T47D (cell line): ENCODE measurements around the gene CAMSAP3.

ENCODE experiments used
- DNase-seq, 2 experiments: peaks; one replicate each; pipeline versions ENCODE4 v3.0.0 to v3.0.0-alpha.2; 2011 to 2012; ENCODE audit warnings: low read depth in 1 of 2, low spot score in 1 of 2
- JUND ChIP-seq: IDR thresholded peaks from 2 replicates; pipeline ENCODE4 v1.6.1; 2012; ENCODE audit warnings: low read depth
- in situ Hi-C: cut with HindIII; loops from 2 replicates; pipeline ENCODE4 v1.10.0; 2016; ENCODE audit warnings: low sequenced_read_pairs, low pct_unique_long_range_greater_than_20kb

Gene CAMSAP3

DNA sequence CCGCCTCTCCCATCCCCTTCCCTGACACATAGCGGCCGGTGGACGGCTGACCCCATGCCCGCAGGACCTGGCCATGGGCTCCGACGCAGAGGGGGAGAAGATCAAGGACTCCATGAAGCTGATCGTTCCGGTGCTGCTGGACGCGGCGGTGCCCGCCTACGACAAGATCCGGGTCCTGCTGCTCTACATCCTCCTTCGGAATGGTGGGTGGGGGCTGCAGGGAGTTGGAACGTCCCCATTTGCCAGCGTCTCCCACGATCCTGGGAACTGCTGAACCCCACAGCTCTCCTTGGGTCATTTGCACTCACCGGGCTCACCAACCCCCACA, 48.9 kb downstream of the CAMSAP3 start:
- TF ChIP-seq JUND: no peak
- DNase-seq: no peak
- in situ Hi-C loops: no loop called here

DNA sequence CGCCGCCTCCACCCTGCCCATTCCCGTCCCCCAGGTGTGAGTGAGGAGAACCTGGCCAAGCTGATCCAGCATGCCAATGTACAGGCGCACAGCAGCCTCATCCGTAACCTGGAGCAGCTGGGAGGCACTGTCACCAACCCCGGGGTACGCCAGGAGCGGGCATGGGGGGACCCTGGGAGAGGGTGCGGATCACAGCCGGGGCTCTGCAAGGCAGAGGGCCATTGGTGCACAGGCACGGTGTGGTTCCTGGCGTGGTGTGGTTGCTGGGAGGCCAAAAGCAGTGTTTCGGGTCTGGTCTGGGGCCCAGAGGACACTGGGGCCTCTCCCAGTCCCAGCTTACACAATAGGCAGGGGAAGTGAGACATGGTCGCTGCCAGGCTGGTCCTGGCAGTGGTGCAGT, 49.5 kb downstream of the CAMSAP3 start:
- TF ChIP-seq JUND: no peak
- in situ Hi-C loops: no loop called here
- no peak for DNase-seq

DNA sequence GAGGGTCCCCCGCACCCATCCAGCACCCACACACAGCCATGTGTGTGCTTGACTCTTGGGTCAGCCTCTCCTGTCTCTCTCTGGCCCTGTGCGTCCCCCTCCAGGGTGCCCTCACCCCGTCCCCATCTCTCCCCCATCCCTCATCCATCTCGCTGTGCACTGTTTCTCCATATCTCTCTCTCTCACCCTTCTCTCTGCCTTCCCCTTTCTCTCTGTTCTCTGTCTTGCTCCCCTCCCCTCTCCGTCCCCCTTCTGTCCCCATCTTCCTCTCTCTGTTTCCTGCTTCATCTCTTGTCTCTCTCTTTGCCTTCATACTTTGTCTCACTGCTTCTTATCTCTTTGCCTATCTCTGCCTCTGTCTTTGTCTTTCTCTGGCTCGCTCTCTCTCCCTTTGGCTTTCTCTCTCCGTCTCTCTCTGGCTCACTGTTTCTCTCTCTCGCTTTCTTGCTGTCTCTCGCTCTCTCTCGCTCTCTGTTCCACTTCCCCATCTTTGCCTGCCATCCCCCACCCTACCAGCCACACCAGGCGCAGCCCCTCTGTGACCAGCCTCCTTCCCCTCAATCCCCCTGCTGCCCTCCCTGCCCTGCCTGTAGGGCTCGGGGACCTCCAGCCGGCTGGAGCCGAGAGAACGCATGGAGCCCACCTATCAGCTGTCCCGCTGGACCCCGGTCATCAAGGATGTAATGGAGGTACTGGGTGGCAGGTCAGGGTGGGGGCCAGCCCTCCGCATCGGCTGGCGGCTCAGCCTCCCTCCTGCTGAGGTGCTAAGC, 50.2 kb downstream of the CAMSAP3 start:
- in situ Hi-C loops: no loop called here
- DNase-seq: no peak
- no peak for TF ChIP-seq JUND

DNA sequence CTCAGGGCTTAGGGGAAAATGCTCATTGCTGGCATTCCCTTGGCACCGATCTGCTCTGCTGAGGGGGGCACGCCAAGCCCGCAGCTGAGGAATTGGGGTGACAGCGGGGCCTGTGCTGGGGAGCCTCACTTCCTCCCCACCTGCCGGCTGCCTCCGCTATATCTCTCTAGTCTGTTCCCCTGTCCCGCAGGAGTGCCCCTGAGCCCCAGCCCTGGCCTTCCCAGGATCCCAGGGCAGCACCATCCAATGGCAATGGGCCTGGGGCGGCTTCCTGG, 50.7 kb downstream of the CAMSAP3 start:
- DNase-seq: no peak
- TF ChIP-seq JUND: no peak
- in situ Hi-C loops: no loop called here

- in situ Hi-C loops: no loop called here
- no peak for TF ChIP-seq JUND
- no peak for DNase-seq
These were observed 51.5 kb downstream of the CAMSAP3 start for GRCh38 chr19:7647156-7647555.

GRCh38 chr19:7648265-7649014, 52.8 kb downstream of the CAMSAP3 start:
- TF ChIP-seq JUND: no peak
- in situ Hi-C loops: no loop called here
- no peak for DNase-seq

GRCh38 chr19:7650148-7650547, 54.5 kb downstream of the CAMSAP3 start:
- DNase-seq: no peak
- in situ Hi-C loops: no loop called here
- TF ChIP-seq JUND: no peak

DNA sequence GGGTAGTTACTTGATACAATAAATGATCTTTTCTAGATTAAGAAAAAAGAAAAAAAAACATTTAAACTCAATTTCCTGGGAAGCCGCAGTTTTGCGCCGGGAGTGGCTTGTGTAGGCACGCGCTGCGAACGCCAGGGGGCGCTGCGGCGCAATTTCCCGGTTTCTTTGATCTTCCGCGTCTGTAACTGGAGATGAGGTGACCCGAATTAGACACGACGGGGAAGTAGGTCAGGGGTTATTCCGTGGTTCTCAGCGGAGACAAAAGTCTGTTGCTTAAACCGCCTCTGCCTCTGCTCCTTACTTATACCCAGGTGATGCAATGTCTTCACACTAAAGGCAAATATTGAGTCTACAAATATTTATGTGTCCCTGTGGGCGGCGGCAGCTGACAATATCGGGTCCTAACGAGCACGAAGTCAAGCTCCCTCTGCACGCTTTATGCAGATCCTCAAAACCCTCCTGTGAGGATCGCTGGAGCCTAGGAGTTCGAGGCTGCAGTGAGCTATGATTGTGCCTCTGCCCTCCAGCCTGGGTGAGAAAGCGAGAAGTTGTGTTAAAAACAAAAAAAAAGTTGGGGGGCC, 56.5 kb downstream of the CAMSAP3 start:
- TF ChIP-seq JUND: no peak
- DNase-seq: peak; percentile 44 to 93
- in situ Hi-C loops: no loop called here

DNA sequence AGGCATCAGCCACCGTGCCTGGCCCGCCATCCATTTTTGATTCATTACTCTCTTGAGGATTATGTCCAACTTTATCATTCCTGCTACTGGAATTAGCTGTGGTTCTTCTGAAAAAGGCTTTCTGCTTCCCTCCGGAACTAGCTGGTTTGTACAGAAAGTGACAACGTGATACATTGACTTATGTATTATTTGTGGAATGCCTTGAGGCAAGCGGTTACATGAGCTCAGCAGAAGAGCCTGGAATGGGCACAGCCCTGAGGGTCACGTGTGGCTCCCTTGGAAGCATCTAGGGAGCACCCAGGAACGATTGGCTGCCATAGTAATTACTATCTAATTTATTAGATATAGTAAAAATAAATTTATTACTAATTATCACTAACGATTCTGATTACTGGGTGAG, 58.7 kb downstream of the CAMSAP3 start:
- no peak for DNase-seq
- in situ Hi-C loops: no loop called here
- TF ChIP-seq JUND: no peak

GRCh38 chr19:7655581-7655980, 59.9 kb downstream of the CAMSAP3 start:
- in situ Hi-C loops: no loop called here
- no peak for TF ChIP-seq JUND
- DNase-seq: no peak

GRCh38 chr19:7657131-7657751, 61.6 kb downstream of the CAMSAP3 start:
- no peak for DNase-seq
- in situ Hi-C loops: no loop called here
- TF ChIP-seq JUND: no peak

DNA sequence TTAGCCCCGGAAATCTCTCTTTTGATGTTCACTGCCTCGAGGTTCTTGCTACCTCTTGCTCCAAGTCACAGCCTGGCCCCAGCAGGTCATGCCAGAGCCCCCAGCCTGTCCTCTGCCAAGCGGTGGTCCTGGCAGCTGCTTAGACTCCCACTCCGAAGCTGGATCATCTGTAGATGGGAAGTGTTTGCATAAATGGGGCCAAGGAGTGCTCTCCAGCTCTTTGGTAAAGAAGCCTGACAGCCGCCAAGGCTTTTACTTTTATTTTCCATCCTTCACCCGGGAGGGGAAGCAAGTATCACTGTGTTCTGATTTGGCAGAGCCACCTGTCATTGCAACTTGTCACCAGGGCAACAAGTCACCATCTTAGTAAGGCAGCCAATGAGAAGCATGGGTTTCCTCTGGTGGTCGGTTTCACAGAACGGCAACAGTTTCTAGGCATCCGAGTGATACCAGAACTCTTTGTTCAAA, 62.6 kb downstream of the CAMSAP3 start:
- in situ Hi-C loops: no loop called here
- DNase-seq: no peak
- TF ChIP-seq JUND: no peak
